ENCODE results near the gene C18orf63. TPM values are rescaled to one million over a fixed set of nuclear protein-coding genes. Genes with fewer than 3 reads are reported as not detected.

Gene C18orf63
- total and polyA plus RNA-seq, 2 donors (not counting 3 experiments of a cell fraction or from before 2014, with no cell fraction given) = not detected

DNA sequence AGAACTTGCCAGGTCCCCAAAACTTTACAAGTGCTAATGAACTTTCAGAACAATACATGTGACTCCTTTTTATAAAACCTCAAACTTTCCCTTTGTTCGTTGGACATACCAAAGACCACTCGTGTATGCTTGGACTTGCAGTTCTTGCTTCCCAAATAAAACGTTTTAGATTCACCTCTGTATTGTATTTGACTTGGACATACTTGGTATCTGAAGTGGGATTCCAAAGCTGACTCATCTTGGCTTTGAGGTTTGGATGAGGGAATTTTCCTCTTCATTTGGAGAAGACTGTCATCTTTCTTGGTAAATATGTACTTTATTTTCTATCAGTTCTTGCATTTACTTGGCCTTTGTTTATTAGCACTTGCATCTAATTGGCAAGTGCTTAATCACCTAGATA lies 15.9 kb upstream of the C18orf63 start:
- Histone ChIP-seq H3K4me3 (replicated peaks in 1 of 3; ENCODE audit: insufficient read depth in 1 of 3, low read depth in 1 of 3, low read length in 3 of 3) (no peak overlapping the region), H3K27ac (ENCODE audit: insufficient read depth, low read depth, low read length) (no peak overlapping the region), H4K20me1 (replicated peaks; ENCODE audit: control insufficient read depth, extremely low read depth, insufficient read depth, low read length) (no peaks in the 10 kb centered on the region), H3K9me3 (replicated peaks; ENCODE audit: control insufficient read depth, insufficient read depth, low read length) (no peaks in the 10 kb centered on the region), H3K9me1 (replicated peaks; ENCODE audit: control insufficient read depth, extremely low read depth, insufficient read depth, low read length) (no peaks in the 10 kb centered on the region), H3K79me2 (ENCODE audit: control insufficient read depth, insufficient read depth, low read length) (no peaks in the 10 kb centered on the region), H3K4me2 (ENCODE audit: insufficient read depth, low read length) (no peak overlapping the region), H3K4me1 (ENCODE audit: control insufficient read depth, extremely low read depth, insufficient read depth, low read length) (no peaks in the 10 kb centered on the region), H3K27me3 (ENCODE audit: control insufficient read depth in 2 of 2, insufficient read depth in 2 of 2, low read length in 2 of 2) (peaks cover 9 to 28% of the 10 kb centered on the region in 2 experiments), H3K9ac (replicated peaks; ENCODE audit: extremely low read depth, insufficient read depth, low read length) (no peak overlapping the region), H2AFZ (ENCODE audit: low read depth, low read length) (no peak overlapping the region), H3K36me3 (ENCODE audit: control insufficient read depth in 2 of 2, extremely low read depth in 1 of 2, insufficient read depth in 2 of 2, low read length in 2 of 2) (no peaks in the 10 kb centered on the region)
- no TSS peak for BruUV-seq (replicated peaks)
- TF ChIP-seq JUN (IDR thresholded peaks at IDR 0.05; ENCODE audit: borderline replicate concordance, insufficient read depth, insufficient read length, low read depth) (no peak), POLR2A (IDR thresholded peaks at IDR 0.05; ENCODE audit: low read depth, low read length) (no peak), MYC (IDR thresholded peaks at IDR 0.05; ENCODE audit: low read depth, low read length) (no peak), EZH2 (IDR thresholded peaks at IDR 0.05; ENCODE audit: borderline replicate concordance, low read depth, low read length, severe bottlenecking) (no peak), POLR2AphosphoS5 (IDR thresholded peaks at IDR 0.05; ENCODE audit: insufficient read depth, low read depth, low read length) (no peak)
- TF ChIP-seq, protein P1, sequence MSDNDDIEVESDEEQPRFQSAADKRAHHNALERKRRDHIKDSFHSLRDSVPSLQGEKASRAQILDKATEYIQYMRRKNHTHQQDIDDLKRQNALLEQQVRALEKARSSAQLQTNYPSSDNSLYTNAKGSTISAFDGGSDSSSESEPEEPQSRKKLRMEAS (IDR thresholded peaks at IDR 0.05; ENCODE audit: insufficient read depth, insufficient read length) = no peak
- intact Hi-C loops (cut with micrococcal nuclease) (no loop called here), dilution Hi-C loops (cut with MboI; ENCODE audit: extremely low pct_ligation_motif_present, low sequenced_read_pairs) (no loop called here)
- POLR2A ChIA-PET = no interaction called here
- DNase-seq (ENCODE audit: low read depth, low spot score) (no peak), FAIRE-seq (no peak)
- CTCF ChIA-PET = interaction anchor here (1.0 to 1.5 kb wide), 3 partner anchors 10 to 53 kb away, joined by 3 read pairs; no protein-coding TSS in a partner anchor

DNA sequence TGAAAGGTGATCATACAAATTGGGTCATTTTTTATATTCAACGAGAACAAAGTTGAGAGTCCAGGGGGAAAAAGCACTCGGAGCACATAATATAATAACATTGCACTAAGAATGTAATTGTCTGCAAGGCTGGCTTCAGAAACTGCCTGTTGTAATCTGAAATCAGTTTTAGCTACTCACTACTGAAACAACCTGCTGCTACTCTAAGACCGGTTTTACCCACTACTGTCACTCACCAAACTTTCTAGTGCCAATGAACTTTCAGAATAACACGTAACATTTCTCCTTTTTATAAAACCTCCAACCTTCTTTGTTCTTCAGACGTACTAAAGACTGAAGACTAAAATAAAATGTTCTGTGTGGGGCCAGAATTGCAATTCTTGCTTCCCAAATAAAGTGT lies 12.3 kb upstream of the C18orf63 start:
- Histone ChIP-seq H3K4me1 (ENCODE audit: control insufficient read depth, extremely low read depth, insufficient read depth, low read length) (no peaks in the 10 kb centered on the region), H3K27me3 (ENCODE audit: control insufficient read depth in 2 of 2, insufficient read depth in 2 of 2, low read length in 2 of 2) (peaks cover 7 to 36% of the 10 kb centered on the region in 2 experiments), H2AFZ (ENCODE audit: low read depth, low read length) (no peak overlapping the region), H3K4me3 (replicated peaks in 1 of 3; ENCODE audit: insufficient read depth in 1 of 3, low read depth in 1 of 3, low read length in 3 of 3) (no peak overlapping the region), H3K4me2 (ENCODE audit: insufficient read depth, low read length) (no peak overlapping the region), H3K36me3 (ENCODE audit: control insufficient read depth in 2 of 2, extremely low read depth in 1 of 2, insufficient read depth in 2 of 2, low read length in 2 of 2) (no peaks in the 10 kb centered on the region), H3K9me3 (replicated peaks; ENCODE audit: control insufficient read depth, insufficient read depth, low read length) (no peaks in the 10 kb centered on the region), H3K27ac (ENCODE audit: insufficient read depth, low read depth, low read length) (no peak overlapping the region), H3K9ac (replicated peaks; ENCODE audit: extremely low read depth, insufficient read depth, low read length) (no peak overlapping the region), H3K9me1 (replicated peaks; ENCODE audit: control insufficient read depth, extremely low read depth, insufficient read depth, low read length) (no peaks in the 10 kb centered on the region), H3K79me2 (ENCODE audit: control insufficient read depth, insufficient read depth, low read length) (no peaks in the 10 kb centered on the region), H4K20me1 (replicated peaks; ENCODE audit: control insufficient read depth, extremely low read depth, insufficient read depth, low read length) (no peaks in the 10 kb centered on the region)
- TF ChIP-seq POLR2A (IDR thresholded peaks at IDR 0.05; ENCODE audit: low read depth, low read length) (no peak), FOS (IDR thresholded peaks at IDR 0.05; ENCODE audit: borderline replicate concordance, insufficient read depth, low read length) (no peak), JUN (IDR thresholded peaks at IDR 0.05; ENCODE audit: borderline replicate concordance, insufficient read depth, insufficient read length, low read depth) (no peak), GATA2 (IDR thresholded peaks at IDR 0.05; ENCODE audit: insufficient read depth, insufficient read length, low read depth, low read length) (no peak), MYC (IDR thresholded peaks at IDR 0.05; ENCODE audit: low read depth, low read length) (no peak), EZH2 (IDR thresholded peaks at IDR 0.05; ENCODE audit: borderline replicate concordance, low read depth, low read length, severe bottlenecking) (no peak), POLR2AphosphoS5 (IDR thresholded peaks at IDR 0.05; ENCODE audit: insufficient read depth, low read depth, low read length) (no peak)
- TF ChIP-seq, protein P1 (IDR thresholded peaks at IDR 0.05; ENCODE audit: insufficient read depth, insufficient read length) = no peak
- TF ChIP-seq, protein P2, sequence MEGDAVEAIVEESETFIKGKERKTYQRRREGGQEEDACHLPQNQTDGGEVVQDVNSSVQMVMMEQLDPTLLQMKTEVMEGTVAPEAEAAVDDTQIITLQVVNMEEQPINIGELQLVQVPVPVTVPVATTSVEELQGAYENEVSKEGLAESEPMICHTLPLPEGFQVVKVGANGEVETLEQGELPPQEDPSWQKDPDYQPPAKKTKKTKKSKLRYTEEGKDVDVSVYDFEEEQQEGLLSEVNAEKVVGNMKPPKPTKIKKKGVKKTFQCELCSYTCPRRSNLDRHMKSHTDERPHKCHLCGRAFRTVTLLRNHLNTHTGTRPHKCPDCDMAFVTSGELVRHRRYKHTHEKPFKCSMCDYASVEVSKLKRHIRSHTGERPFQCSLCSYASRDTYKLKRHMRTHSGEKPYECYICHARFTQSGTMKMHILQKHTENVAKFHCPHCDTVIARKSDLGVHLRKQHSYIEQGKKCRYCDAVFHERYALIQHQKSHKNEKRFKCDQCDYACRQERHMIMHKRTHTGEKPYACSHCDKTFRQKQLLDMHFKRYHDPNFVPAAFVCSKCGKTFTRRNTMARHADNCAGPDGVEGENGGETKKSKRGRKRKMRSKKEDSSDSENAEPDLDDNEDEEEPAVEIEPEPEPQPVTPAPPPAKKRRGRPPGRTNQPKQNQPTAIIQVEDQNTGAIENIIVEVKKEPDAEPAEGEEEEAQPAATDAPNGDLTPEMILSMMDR (IDR thresholded peaks at IDR 0.05; ENCODE audit: extremely low read depth in 1 of 2, insufficient read depth in 1 of 2, low read depth in 1 of 2, low read length in 2 of 2) = no peak
- dilution Hi-C loops (cut with MboI; ENCODE audit: extremely low pct_ligation_motif_present, low sequenced_read_pairs) (no loop called here), intact Hi-C loops (cut with micrococcal nuclease) (no loop called here)
- ChIA-PET POLR2A (no interaction called here), CTCF (no interaction called here)
- no TSS peak for BruUV-seq (replicated peaks)
- FAIRE-seq = no peak
- no peak for DNase-seq (ENCODE audit: low read depth, low spot score)

Measured in endothelial cell of umbilical vein (primary cell).